ENCODE measurements around the gene NACC2.
"Not testable (repeated sequence)": the region's sequence is repeated elsewhere in the genome, so short reads cannot be mapped to it uniquely, and the experiment has no call there.

The NACC2 gene

GRCh38 chr9:136062657-136063439, 32.2 kb downstream of the NACC2 start:
- Histone ChIP-seq H3K4me1 (ENCODE audit: control insufficient read depth in 1 of 2, insufficient read depth in 2 of 2, low read length in 2 of 2) (peaks cover 0 to 42% of the 10 kb centered on the region in 2 donors), H3K27me3 (ENCODE audit: low read depth, low read length) (no peaks in the 10 kb centered on the region), H3K4me3 (ENCODE audit: low read depth in 1 of 2, low read length in 2 of 2) (no peak overlapping the region), H3K27ac (ENCODE audit: low read length) (no peak overlapping the region), H3K9me3 (ENCODE audit: control insufficient read depth in 1 of 2, low read length in 2 of 2) (no peaks in the 10 kb centered on the region), H3K36me3 (ENCODE audit: control insufficient read depth in 1 of 2, insufficient read depth in 2 of 2, low read length in 2 of 2) (peaks cover 0 to 5% of the 10 kb centered on the region in 2 donors)

- peaks cover 0 to 44% of the 10 kb centered on the region in 2 donors for H3K4me1 ChIP-seq (ENCODE audit: control insufficient read depth in 1 of 2, insufficient read depth in 2 of 2, low read length in 2 of 2)
- not testable (repeated sequence) for H3K4me3 ChIP-seq (ENCODE audit: low read depth in 1 of 2, low read length in 2 of 2); H3K36me3 ChIP-seq (ENCODE audit: control insufficient read depth in 1 of 2, insufficient read depth in 2 of 2, low read length in 2 of 2); H3K27ac ChIP-seq (ENCODE audit: low read length); H3K9me3 ChIP-seq (ENCODE audit: control insufficient read depth in 1 of 2, low read length in 2 of 2); H3K27me3 ChIP-seq (ENCODE audit: low read depth, low read length)
Observed at GRCh38 chr9:136061916-136062315, 33.2 kb downstream of the NACC2 start.

GRCh38 chr9:136061405-136061804, 33.7 kb downstream of the NACC2 start:
- Histone ChIP-seq H3K4me3 (ENCODE audit: low read depth in 1 of 2, low read length in 2 of 2) (no peak overlapping the region), H3K4me1 (ENCODE audit: control insufficient read depth in 1 of 2, insufficient read depth in 2 of 2, low read length in 2 of 2) (peaks cover 0 to 48% of the 10 kb centered on the region in 2 donors), H3K27ac (ENCODE audit: low read length) (no peak overlapping the region), H3K9me3 (ENCODE audit: control insufficient read depth in 1 of 2, low read length in 2 of 2) (no peaks in the 10 kb centered on the region), H3K27me3 (ENCODE audit: low read depth, low read length) (no peaks in the 10 kb centered on the region), H3K36me3 (ENCODE audit: control insufficient read depth in 1 of 2, insufficient read depth in 2 of 2, low read length in 2 of 2) (peaks cover 0 to 5% of the 10 kb centered on the region in 2 donors)

- peaks cover 0 to 50% of the 10 kb centered on the region in 2 donors for H3K4me1 ChIP-seq (ENCODE audit: control insufficient read depth in 1 of 2, insufficient read depth in 2 of 2, low read length in 2 of 2)
- no peaks in the 10 kb centered on the region for H3K9me3 ChIP-seq (ENCODE audit: control insufficient read depth in 1 of 2, low read length in 2 of 2)
- H3K27ac ChIP-seq (ENCODE audit: low read length) = no peak overlapping the region
- no peak overlapping the region for H3K4me3 ChIP-seq (ENCODE audit: low read depth in 1 of 2, low read length in 2 of 2)
- peaks cover 0 to 5% of the 10 kb centered on the region in 2 donors for H3K36me3 ChIP-seq (ENCODE audit: control insufficient read depth in 1 of 2, insufficient read depth in 2 of 2, low read length in 2 of 2)
- H3K27me3 ChIP-seq (ENCODE audit: low read depth, low read length) = no peaks in the 10 kb centered on the region
Observed at GRCh38 chr9:136060671-136061371, 34.3 kb downstream of the NACC2 start.

- H3K9me3 ChIP-seq (ENCODE audit: control insufficient read depth in 1 of 2, low read length in 2 of 2) = no peaks in the 10 kb centered on the region
- peaks cover 0 to 5% of the 10 kb centered on the region in 2 donors for H3K36me3 ChIP-seq (ENCODE audit: control insufficient read depth in 1 of 2, insufficient read depth in 2 of 2, low read length in 2 of 2)
- peaks cover 0 to 57% of the 10 kb centered on the region in 2 donors for H3K4me1 ChIP-seq (ENCODE audit: control insufficient read depth in 1 of 2, insufficient read depth in 2 of 2, low read length in 2 of 2)
- H3K27me3 ChIP-seq (ENCODE audit: low read depth, low read length) = no peaks in the 10 kb centered on the region
- no peak overlapping the region for H3K27ac ChIP-seq (ENCODE audit: low read length)
- no peak overlapping the region for H3K4me3 ChIP-seq (ENCODE audit: low read depth in 1 of 2, low read length in 2 of 2)
Observed at GRCh38 chr9:136059851-136060670, 35.0 kb downstream of the NACC2 start.

GRCh38 chr9:136059321-136059791, 35.7 kb downstream of the NACC2 start:
- no peaks in the 10 kb centered on the region for H3K9me3 ChIP-seq (ENCODE audit: control insufficient read depth in 1 of 2, low read length in 2 of 2)
- no peak overlapping the region for H3K4me3 ChIP-seq (ENCODE audit: low read depth in 1 of 2, low read length in 2 of 2)
- peaks cover 0 to 59% of the 10 kb centered on the region in 2 donors for H3K4me1 ChIP-seq (ENCODE audit: control insufficient read depth in 1 of 2, insufficient read depth in 2 of 2, low read length in 2 of 2)
- H3K27me3 ChIP-seq (ENCODE audit: low read depth, low read length) = no peaks in the 10 kb centered on the region
- peaks cover 0 to 5% of the 10 kb centered on the region in 2 donors for H3K36me3 ChIP-seq (ENCODE audit: control insufficient read depth in 1 of 2, insufficient read depth in 2 of 2, low read length in 2 of 2)
- H3K27ac ChIP-seq (ENCODE audit: low read length) = no peak overlapping the region

GRCh38 chr9:136058801-136059302, 36.2 kb downstream of the NACC2 start:
- peaks cover 0 to 5% of the 10 kb centered on the region in 2 donors for H3K36me3 ChIP-seq (ENCODE audit: control insufficient read depth in 1 of 2, insufficient read depth in 2 of 2, low read length in 2 of 2)
- H3K4me3 ChIP-seq (ENCODE audit: low read depth in 1 of 2, low read length in 2 of 2) = no peak overlapping the region
- H3K4me1 ChIP-seq (ENCODE audit: control insufficient read depth in 1 of 2, insufficient read depth in 2 of 2, low read length in 2 of 2) = peaks cover 0 to 64% of the 10 kb centered on the region in 2 donors
- H3K27me3 ChIP-seq (ENCODE audit: low read depth, low read length) = no peaks in the 10 kb centered on the region
- no peaks in the 10 kb centered on the region for H3K9me3 ChIP-seq (ENCODE audit: control insufficient read depth in 1 of 2, low read length in 2 of 2)
- H3K27ac ChIP-seq (ENCODE audit: low read length) = no peak overlapping the region

GRCh38 chr9:136058084-136058483, 37.0 kb downstream of the NACC2 start:
- Histone ChIP-seq H3K27me3 (ENCODE audit: low read depth, low read length) (no peaks in the 10 kb centered on the region), H3K9me3 (ENCODE audit: control insufficient read depth in 1 of 2, low read length in 2 of 2) (no peaks in the 10 kb centered on the region), H3K27ac (ENCODE audit: low read length) (no peak overlapping the region), H3K4me1 (ENCODE audit: control insufficient read depth in 1 of 2, insufficient read depth in 2 of 2, low read length in 2 of 2) (peaks cover 0 to 72% of the 10 kb centered on the region in 2 donors), H3K4me3 (ENCODE audit: low read depth in 1 of 2, low read length in 2 of 2) (no peak overlapping the region), H3K36me3 (ENCODE audit: control insufficient read depth in 1 of 2, insufficient read depth in 2 of 2, low read length in 2 of 2) (peaks cover 0 to 4% of the 10 kb centered on the region in 2 donors)

GRCh38 chr9:136057236-136058081, 37.6 kb downstream of the NACC2 start:
- peaks cover 3 to 78% of the 10 kb centered on the region in 2 donors for H3K4me1 ChIP-seq (ENCODE audit: control insufficient read depth in 1 of 2, insufficient read depth in 2 of 2, low read length in 2 of 2)
- no peak overlapping the region for H3K27ac ChIP-seq (ENCODE audit: low read length)
- H3K27me3 ChIP-seq (ENCODE audit: low read depth, low read length) = no peaks in the 10 kb centered on the region
- H3K36me3 ChIP-seq (ENCODE audit: control insufficient read depth in 1 of 2, insufficient read depth in 2 of 2, low read length in 2 of 2) = no peaks in the 10 kb centered on the region
- H3K4me3 ChIP-seq (ENCODE audit: low read depth in 1 of 2, low read length in 2 of 2) = no peak overlapping the region
- H3K9me3 ChIP-seq (ENCODE audit: control insufficient read depth in 1 of 2, low read length in 2 of 2) = no peaks in the 10 kb centered on the region

GRCh38 chr9:136056546-136057235, 38.4 kb downstream of the NACC2 start:
- Histone ChIP-seq H3K27ac (ENCODE audit: low read length) (no peak overlapping the region), H3K9me3 (ENCODE audit: control insufficient read depth in 1 of 2, low read length in 2 of 2) (no peaks in the 10 kb centered on the region), H3K36me3 (ENCODE audit: control insufficient read depth in 1 of 2, insufficient read depth in 2 of 2, low read length in 2 of 2) (no peaks in the 10 kb centered on the region), H3K27me3 (ENCODE audit: low read depth, low read length) (no peaks in the 10 kb centered on the region), H3K4me3 (ENCODE audit: low read depth in 1 of 2, low read length in 2 of 2) (no peak overlapping the region), H3K4me1 (ENCODE audit: control insufficient read depth in 1 of 2, insufficient read depth in 2 of 2, low read length in 2 of 2) (peaks cover 3 to 82% of the 10 kb centered on the region in 2 donors)

Data from muscle layer of duodenum (tissue), 2 donors.